Sigmoid colon (tissue), 7 donors: Measurements from ENCODE around the gene RBP4. TPM values are rescaled to one million over a fixed set of nuclear protein-coding genes. Genes with fewer than 3 reads are reported as not detected.

ENCODE experiments used
- DNase-seq: peaks from one replicate; pipeline ENCODE4 v3.0.0-alpha.2; 2019
- H3K27ac ChIP-seq, 4 donors: fragments of 200-600 bp; sonication (generic); one replicate each; pipeline ENCODE4 v1.5.1; 2016 to 2019; ENCODE audit warnings: mild to moderate bottlenecking in 1 of 4
- H3K27me3 ChIP-seq, 3 donors: fragments of 200-600 bp; sonication (generic); one replicate each; pipeline ENCODE4 v1.5.1; 2019; ENCODE audit warnings: mild to moderate bottlenecking in 1 of 3
- H3K36me3 ChIP-seq, 4 donors: fragments of 200-600 bp; sonication (generic); one replicate each; pipeline ENCODE4 v1.5.1; 2016 to 2019
- H3K4me1 ChIP-seq, 4 donors: fragments of 200-600 bp; sonication (generic); one replicate each; pipeline ENCODE4 v1.5.1; 2017 to 2019
- H3K4me3 ChIP-seq, 4 donors: fragments of 200-600 bp; sonication (generic); one replicate each; pipeline ENCODE4 v1.5.1; 2017 to 2019; ENCODE audit warnings: mild to moderate bottlenecking in 2 of 4, moderate library complexity in 1 of 4
- H3K9me3 ChIP-seq, 4 donors: fragments of 200-600 bp in 3 of 4; sonication (generic) in 3 of 4; one replicate each; pipeline versions ENCODE4 v1.5.1 to v1.6.1; 2013 to 2019
- EP300 ChIP-seq, 4 donors: sonication (generic); formaldehyde crosslinking; IDR thresholded peaks; one replicate each; pipeline ENCODE4 v1.6.1; 2017; ENCODE audit warnings: antibody characterized with exemption in 4 of 4
- POLR2A ChIP-seq, 2 donors: fragments of 450-650 bp; IDR thresholded peaks; one replicate each; pipeline ENCODE4 v1.6.1; 2016; ENCODE audit warnings: antibody characterized with exemption in 2 of 2, mild to moderate bottlenecking in 2 of 2, moderate library complexity in 2 of 2
- POLR2AphosphoS5 ChIP-seq, 4 donors: sonication (generic); formaldehyde crosslinking; IDR thresholded peaks; one replicate each; pipeline ENCODE4 v1.6.1; 2017; ENCODE audit warnings: antibody characterized with exemption in 4 of 4
- WGBS, 2 donors: extraction: QIAGEN DNeasy Blood & Tissue Kit; methylation state at CpG; one replicate each; pipeline ENCODE4 v1.1.7; 2013; 5-methylcytosine and 5-hydroxymethylcytosine counted together
- intact Hi-C: fragments of 100-400 bp; cut with DNase I; formaldehyde crosslinking; loops from one replicate; pipeline ENCODE4 v1.15.1; 2023
- polyA plus RNA-seq, 3 donors: library from polyadenylated mRNA; stranded (reverse); fragments of 200-250 nt; gene quantifications; one replicate each; pipeline ENCODE4 v1.2.3, GENCODE V29; 2013
- total RNA-seq, 4 donors: library from RNA; depleted of rRNA; stranded (reverse); fragments of >200 nt; gene quantifications; one replicate each; pipeline ENCODE4 v1.1.0, GENCODE V29; 2016
- TF ChIP-seq, protein P1 (sequence below), 4 experiments: fragments of 450-650 bp in 3 of 4; fragments of 200-600 bp in 1 of 4; IDR thresholded peaks; one replicate each; pipeline ENCODE4 v1.5.1; 2016 to 2019; ENCODE audit warnings: antibody characterized with exemption in 4 of 4, mild to moderate bottlenecking in 3 of 4, moderate library complexity in 2 of 4
- donor health status: healthy with polysubstance abuse.
- donor health status: Bipolar disorder and iron deficiency.
- donor health status: healthy.

RBP4 gene
- total and polyA plus RNA-seq, 7 donors = 3.0 to 21.5 (median 4.2) TPM; not detected in 2

GRCh38 chr10:93599778-93600177, 1.3 kb downstream of the RBP4 start:
- H3K27ac ChIP-seq = no peak overlapping the region
- H3K27me3 ChIP-seq = peaks cover 12 to 48% (median 32%) of the 10 kb centered on the region in 3 donors
- H3K36me3 ChIP-seq = no peaks in the 10 kb centered on the region
- WGBS, 2 donors = 92 to 95% methylated on average over 4 of the region's 4 CpGs
- H3K4me3 ChIP-seq = no peak overlapping the region
- intact Hi-C loops = no loop called here
- no peak for DNase-seq
- no peaks in the 10 kb centered on the region for H3K9me3 ChIP-seq
- H3K4me1 ChIP-seq = peaks cover 0 to 16% (median 12%) of the 10 kb centered on the region in 4 donors
- TF ChIP-seq POLR2AphosphoS5 (IDR thresholded peaks at IDR 0.05) (no peak), POLR2A (IDR thresholded peaks at IDR 0.05) (no peak), EP300 (IDR thresholded peaks at IDR 0.05) (no peak)
- TF ChIP-seq, protein P1, sequence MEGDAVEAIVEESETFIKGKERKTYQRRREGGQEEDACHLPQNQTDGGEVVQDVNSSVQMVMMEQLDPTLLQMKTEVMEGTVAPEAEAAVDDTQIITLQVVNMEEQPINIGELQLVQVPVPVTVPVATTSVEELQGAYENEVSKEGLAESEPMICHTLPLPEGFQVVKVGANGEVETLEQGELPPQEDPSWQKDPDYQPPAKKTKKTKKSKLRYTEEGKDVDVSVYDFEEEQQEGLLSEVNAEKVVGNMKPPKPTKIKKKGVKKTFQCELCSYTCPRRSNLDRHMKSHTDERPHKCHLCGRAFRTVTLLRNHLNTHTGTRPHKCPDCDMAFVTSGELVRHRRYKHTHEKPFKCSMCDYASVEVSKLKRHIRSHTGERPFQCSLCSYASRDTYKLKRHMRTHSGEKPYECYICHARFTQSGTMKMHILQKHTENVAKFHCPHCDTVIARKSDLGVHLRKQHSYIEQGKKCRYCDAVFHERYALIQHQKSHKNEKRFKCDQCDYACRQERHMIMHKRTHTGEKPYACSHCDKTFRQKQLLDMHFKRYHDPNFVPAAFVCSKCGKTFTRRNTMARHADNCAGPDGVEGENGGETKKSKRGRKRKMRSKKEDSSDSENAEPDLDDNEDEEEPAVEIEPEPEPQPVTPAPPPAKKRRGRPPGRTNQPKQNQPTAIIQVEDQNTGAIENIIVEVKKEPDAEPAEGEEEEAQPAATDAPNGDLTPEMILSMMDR (IDR thresholded peaks at IDR 0.05) = no peak

DNA sequence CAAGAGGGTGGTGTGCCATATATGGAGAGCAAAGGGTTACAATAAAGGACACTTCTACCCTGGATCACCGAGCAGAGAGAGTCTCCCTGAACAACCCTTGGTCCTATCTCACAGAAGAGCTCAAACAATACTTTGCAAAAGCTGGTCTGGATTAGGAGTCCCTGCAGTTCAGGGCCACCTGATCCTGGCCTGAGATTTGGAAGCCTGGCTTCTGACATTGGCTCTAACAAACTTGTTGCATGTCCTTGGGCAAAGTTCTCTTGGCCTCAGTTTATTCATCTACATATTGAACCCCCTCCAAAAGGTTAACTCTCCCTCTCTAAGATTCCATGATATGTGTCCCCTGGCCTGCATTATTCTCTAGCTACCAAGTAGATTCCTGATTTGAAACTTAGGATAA, 1.7 kb downstream of the RBP4 start:
- H3K9me3 ChIP-seq = no peaks in the 10 kb centered on the region
- H3K36me3 ChIP-seq = no peaks in the 10 kb centered on the region
- H3K27me3 ChIP-seq = peaks cover 12 to 43% (median 27%) of the 10 kb centered on the region in 3 donors
- peaks cover 0 to 16% (median 12%) of the 10 kb centered on the region in 4 donors for H3K4me1 ChIP-seq
- DNase-seq = no peak
- H3K27ac ChIP-seq = no peak overlapping the region
- TF ChIP-seq EP300 (IDR thresholded peaks at IDR 0.05) = no peak
- no peak for TF ChIP-seq POLR2AphosphoS5 (IDR thresholded peaks at IDR 0.05)
- no peak for TF ChIP-seq POLR2A (IDR thresholded peaks at IDR 0.05)
- TF ChIP-seq, protein P1 (IDR thresholded peaks at IDR 0.05) = no peak
- H3K4me3 ChIP-seq = no peak overlapping the region
- WGBS, 2 donors = 42 to 76% methylated on average over 1 of the region's 1 CpG
- intact Hi-C loops = no loop called here

GRCh38 chr10:93598157-93598556, 2.9 kb downstream of the RBP4 start:
- Histone ChIP-seq H3K27ac (no peak overlapping the region), H3K27me3 (peaks cover 12 to 33% (median 26%) of the 10 kb centered on the region in 3 donors), H3K4me1 (peaks cover 0 to 16% (median 12%) of the 10 kb centered on the region in 4 donors), H3K36me3 (no peaks in the 10 kb centered on the region), H3K4me3 (no peak overlapping the region), H3K9me3 (no peaks in the 10 kb centered on the region)
- DNase-seq = no peak
- 90 to 92% methylated on average over 5 of the region's 5 CpGs for WGBS, 2 donors
- intact Hi-C loops = no loop called here
- TF ChIP-seq POLR2AphosphoS5 (IDR thresholded peaks at IDR 0.05) = no peak
- no peak for TF ChIP-seq EP300 (IDR thresholded peaks at IDR 0.05)
- no peak for TF ChIP-seq POLR2A (IDR thresholded peaks at IDR 0.05)
- TF ChIP-seq, protein P1 (IDR thresholded peaks at IDR 0.05) = no peak

DNA sequence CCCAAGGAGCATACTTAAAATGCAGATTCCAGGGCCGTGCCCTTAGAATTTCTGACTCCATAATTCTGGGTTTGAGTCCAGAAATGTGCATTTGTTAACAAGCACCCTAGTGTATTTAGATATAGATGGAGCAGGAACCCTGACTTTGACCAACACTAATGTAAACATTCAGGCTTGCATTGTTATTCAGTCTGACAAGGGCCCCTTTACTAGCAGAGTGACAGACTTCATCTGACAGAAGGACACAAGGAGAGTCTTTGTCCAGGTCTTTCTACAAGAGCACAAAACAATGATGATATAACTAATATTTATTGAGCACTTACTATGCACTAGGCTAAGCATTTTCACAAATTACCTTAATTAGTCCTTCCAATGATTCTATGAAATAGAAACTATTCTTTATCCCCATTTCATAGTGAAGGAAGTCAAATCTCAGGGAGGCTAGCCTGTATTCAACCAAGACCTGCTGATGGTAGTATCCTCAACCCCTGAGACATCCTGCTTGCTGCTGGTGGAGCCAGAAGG, 3.9 kb downstream of the RBP4 start:
- Histone ChIP-seq H3K4me3 (no peak overlapping the region), H3K27ac (no peak overlapping the region), H3K4me1 (peaks cover 0 to 16% (median 12%) of the 10 kb centered on the region in 4 donors), H3K36me3 (no peaks in the 10 kb centered on the region), H3K27me3 (peaks cover 12 to 24% (median 22%) of the 10 kb centered on the region in 3 donors), H3K9me3 (no peaks in the 10 kb centered on the region)
- TF ChIP-seq POLR2AphosphoS5 (IDR thresholded peaks at IDR 0.05) (no peak), POLR2A (IDR thresholded peaks at IDR 0.05) (no peak), EP300 (IDR thresholded peaks at IDR 0.05) (no peak)
- TF ChIP-seq, protein P1 (IDR thresholded peaks at IDR 0.05) = no peak
- intact Hi-C loops = no loop called here
- WGBS, 2 donors = 91 to 95% methylated on average over 1 of the region's 1 CpG
- no peak for DNase-seq

- DNase-seq = no peak
- peaks cover 12 to 18% (median 16%) of the 10 kb centered on the region in 3 donors for H3K27me3 ChIP-seq
- H3K27ac ChIP-seq = no peak overlapping the region
- WGBS, 2 donors = 89 to 93% methylated on average over 4 of the region's 4 CpGs
- H3K9me3 ChIP-seq = no peaks in the 10 kb centered on the region
- H3K4me3 ChIP-seq = no peak overlapping the region
- TF ChIP-seq EP300 (IDR thresholded peaks at IDR 0.05) (no peak), POLR2A (IDR thresholded peaks at IDR 0.05) (no peak), POLR2AphosphoS5 (IDR thresholded peaks at IDR 0.05) (no peak)
- TF ChIP-seq, protein P1 (IDR thresholded peaks at IDR 0.05) = no peak
- H3K4me1 ChIP-seq = peaks cover 0 to 12% (median 11%) of the 10 kb centered on the region in 4 donors
- H3K36me3 ChIP-seq = no peaks in the 10 kb centered on the region
- intact Hi-C loops = no loop called here
Measured at GRCh38 chr10:93596539-93596938, 4.5 kb downstream of the RBP4 start.
